ENCODE results near the gene RAB14. TPM values are rescaled to one million over a fixed set of nuclear protein-coding genes. Genes with fewer than 3 reads are reported as not detected.

The RAB14 gene
- total RNA-seq, 1 experiment from 2014 or later: 73.2 TPM

- peaks cover 42% of the 10 kb centered on the region for H3K4me1 ChIP-seq
- no peak overlapping the region for H3K4me3 ChIP-seq (ENCODE audit: low read depth, low read length)
- DNase-seq: no peak
- no peaks in the 10 kb centered on the region for H3K9me3 Mint-ChIP-seq (ENCODE audit: unreplicated experiment)
- H3K4me3 Mint-ChIP-seq (ENCODE audit: unreplicated experiment): no peak overlapping the region
- no peaks in the 10 kb centered on the region for H3K9me3 ChIP-seq
- H3K27me3 Mint-ChIP-seq (ENCODE audit: insufficient read depth, unreplicated experiment): no peaks in the 10 kb centered on the region
- POLR2A ChIA-PET: no interaction called here
- peaks cover 39% of the 10 kb centered on the region for H3K4me1 Mint-ChIP-seq (ENCODE audit: low read depth, unreplicated experiment)
- H3K36me3 ChIP-seq (ENCODE audit: control insufficient read depth, insufficient read depth, low read length): peaks cover 1% of the 10 kb centered on the region; the same call in 1 of the 2 replicates
- BruUV-seq (replicated peaks): no TSS peak
- TF ChIP-seq, protein P1, sequence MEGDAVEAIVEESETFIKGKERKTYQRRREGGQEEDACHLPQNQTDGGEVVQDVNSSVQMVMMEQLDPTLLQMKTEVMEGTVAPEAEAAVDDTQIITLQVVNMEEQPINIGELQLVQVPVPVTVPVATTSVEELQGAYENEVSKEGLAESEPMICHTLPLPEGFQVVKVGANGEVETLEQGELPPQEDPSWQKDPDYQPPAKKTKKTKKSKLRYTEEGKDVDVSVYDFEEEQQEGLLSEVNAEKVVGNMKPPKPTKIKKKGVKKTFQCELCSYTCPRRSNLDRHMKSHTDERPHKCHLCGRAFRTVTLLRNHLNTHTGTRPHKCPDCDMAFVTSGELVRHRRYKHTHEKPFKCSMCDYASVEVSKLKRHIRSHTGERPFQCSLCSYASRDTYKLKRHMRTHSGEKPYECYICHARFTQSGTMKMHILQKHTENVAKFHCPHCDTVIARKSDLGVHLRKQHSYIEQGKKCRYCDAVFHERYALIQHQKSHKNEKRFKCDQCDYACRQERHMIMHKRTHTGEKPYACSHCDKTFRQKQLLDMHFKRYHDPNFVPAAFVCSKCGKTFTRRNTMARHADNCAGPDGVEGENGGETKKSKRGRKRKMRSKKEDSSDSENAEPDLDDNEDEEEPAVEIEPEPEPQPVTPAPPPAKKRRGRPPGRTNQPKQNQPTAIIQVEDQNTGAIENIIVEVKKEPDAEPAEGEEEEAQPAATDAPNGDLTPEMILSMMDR (IDR thresholded peaks at IDR 0.05; ENCODE audit: insufficient read depth in 1 of 2, low read depth in 1 of 2, low read length in 1 of 2, severe bottlenecking in 1 of 2, unreplicated experiment in 1 of 2): no peak
- H3K36me3 Mint-ChIP-seq (ENCODE audit: insufficient read depth, unreplicated experiment): peaks cover 45% of the 10 kb centered on the region
- H3K27ac Mint-ChIP-seq (ENCODE audit: unreplicated experiment): no peak overlapping the region
- CTCF ChIA-PET: no interaction called here
- intact Hi-C loops (cut with micrococcal nuclease; ENCODE audit: unreplicated experiment): no loop called here
- no peaks in the 10 kb centered on the region for H3K27me3 ChIP-seq (replicated peaks; ENCODE audit: control insufficient read depth, insufficient read depth, low read length)
Measured at GRCh38 chr9:121183666-121184423, 17.8 kb downstream of the RAB14 start.

DNA sequence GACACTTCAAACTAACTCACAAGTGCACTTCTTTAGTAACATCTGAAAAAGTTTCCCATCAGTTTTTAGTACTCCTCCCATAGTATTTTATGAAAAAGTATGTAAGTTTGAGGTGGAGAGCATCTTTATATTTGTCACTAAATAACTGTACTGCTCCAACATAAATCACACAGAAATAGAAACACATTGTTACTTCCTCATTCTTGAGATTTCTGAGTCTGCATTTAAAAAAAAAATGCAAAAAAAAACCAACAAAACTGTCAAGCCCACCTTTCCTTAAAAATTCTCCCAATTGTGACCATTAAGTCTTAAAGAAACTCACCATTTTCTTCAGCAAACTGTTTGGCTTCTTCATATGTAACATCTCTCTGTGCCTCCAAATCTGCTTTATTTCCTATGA is 18.7 kb downstream of the RAB14 start:
- H3K27me3 Mint-ChIP-seq (ENCODE audit: insufficient read depth, unreplicated experiment): no peaks in the 10 kb centered on the region
- TF ChIP-seq, protein P1 (IDR thresholded peaks at IDR 0.05; ENCODE audit: insufficient read depth in 1 of 2, low read depth in 1 of 2, low read length in 1 of 2, severe bottlenecking in 1 of 2, unreplicated experiment in 1 of 2): no peak
- DNase-seq: no peak
- CTCF ChIA-PET: no interaction called here
- no TSS peak for BruUV-seq (replicated peaks)
- H3K9me3 Mint-ChIP-seq (ENCODE audit: unreplicated experiment): no peaks in the 10 kb centered on the region
- H3K36me3 Mint-ChIP-seq (ENCODE audit: insufficient read depth, unreplicated experiment): peaks cover 53% of the 10 kb centered on the region
- Histone ChIP-seq H3K36me3 (ENCODE audit: control insufficient read depth, insufficient read depth, low read length) (peaks cover 1% of the 10 kb centered on the region; the same call in 1 of the 2 replicates), H3K27me3 (replicated peaks; ENCODE audit: control insufficient read depth, insufficient read depth, low read length) (no peaks in the 10 kb centered on the region), H3K4me1 (peaks cover 40% of the 10 kb centered on the region), H3K9me3 (no peaks in the 10 kb centered on the region), H3K4me3 (ENCODE audit: low read depth, low read length) (no peak overlapping the region)
- H3K27ac Mint-ChIP-seq (ENCODE audit: unreplicated experiment): peak overlapping the region; percentile 71
- intact Hi-C loops (cut with micrococcal nuclease; ENCODE audit: unreplicated experiment): no loop called here
- POLR2A ChIA-PET: no interaction called here
- peak overlapping the region; percentile 40 for H3K4me3 Mint-ChIP-seq (ENCODE audit: unreplicated experiment)
- H3K4me1 Mint-ChIP-seq (ENCODE audit: low read depth, unreplicated experiment): peaks cover 38% of the 10 kb centered on the region

DNA sequence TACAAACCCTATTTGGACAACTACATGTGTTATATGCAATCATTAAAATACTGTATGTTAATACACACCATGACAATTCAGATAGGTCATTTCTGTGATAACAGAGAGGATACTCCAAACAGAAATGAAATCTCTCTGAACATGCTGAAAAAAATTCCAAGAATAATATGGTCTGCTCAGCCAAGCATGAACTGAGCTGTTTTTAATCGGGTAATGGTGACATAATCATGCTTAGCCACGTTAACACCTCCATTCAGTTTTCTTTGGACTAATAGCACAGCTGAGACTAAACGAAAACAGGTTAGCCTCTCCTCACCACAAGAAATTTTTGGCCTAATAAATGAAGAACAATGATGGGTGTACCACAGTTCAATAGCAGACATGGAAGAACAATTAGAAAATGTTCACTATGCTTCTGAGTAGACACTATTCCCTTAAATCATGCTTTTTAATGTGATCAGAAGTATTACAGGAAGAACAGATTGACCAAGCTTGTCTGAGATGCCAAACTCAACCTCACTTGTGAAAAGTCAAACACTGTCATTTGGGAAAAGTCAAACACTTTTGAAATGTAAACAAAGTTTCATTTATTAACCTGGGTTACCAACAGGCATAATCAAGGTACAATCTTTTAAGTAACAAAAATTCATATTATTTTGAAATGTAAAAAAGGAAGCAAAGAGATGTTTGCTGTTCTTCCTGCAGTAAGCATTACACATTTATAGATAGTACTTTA is 19.4 kb downstream of the RAB14 start:
- no TSS peak for BruUV-seq (replicated peaks)
- Histone ChIP-seq H3K4me3 (ENCODE audit: low read depth, low read length) (no peak overlapping the region), H3K27me3 (replicated peaks; ENCODE audit: control insufficient read depth, insufficient read depth, low read length) (no peaks in the 10 kb centered on the region), H3K36me3 (ENCODE audit: control insufficient read depth, insufficient read depth, low read length) (peaks cover 1% of the 10 kb centered on the region; the same call in 1 of the 2 replicates), H3K9me3 (no peaks in the 10 kb centered on the region), H3K4me1 (peaks cover 33% of the 10 kb centered on the region)
- H3K36me3 Mint-ChIP-seq (ENCODE audit: insufficient read depth, unreplicated experiment): peaks cover 58% of the 10 kb centered on the region
- no peak overlapping the region for H3K27ac Mint-ChIP-seq (ENCODE audit: unreplicated experiment)
- DNase-seq: no peak
- intact Hi-C loops (cut with micrococcal nuclease; ENCODE audit: unreplicated experiment): no loop called here
- TF ChIP-seq, protein P1 (IDR thresholded peaks at IDR 0.05; ENCODE audit: insufficient read depth in 1 of 2, low read depth in 1 of 2, low read length in 1 of 2, severe bottlenecking in 1 of 2, unreplicated experiment in 1 of 2): no peak
- H3K4me1 Mint-ChIP-seq (ENCODE audit: low read depth, unreplicated experiment): peaks cover 33% of the 10 kb centered on the region
- no peaks in the 10 kb centered on the region for H3K27me3 Mint-ChIP-seq (ENCODE audit: insufficient read depth, unreplicated experiment)
- H3K9me3 Mint-ChIP-seq (ENCODE audit: unreplicated experiment): no peaks in the 10 kb centered on the region
- POLR2A ChIA-PET: no interaction called here
- CTCF ChIA-PET: no interaction called here
- no peak overlapping the region for H3K4me3 Mint-ChIP-seq (ENCODE audit: unreplicated experiment)
